Vagina (tissue), 2 donors: ENCODE data around the gene PDE1C. TPM values are rescaled to one million over a fixed set of nuclear protein-coding genes. Genes with fewer than 3 reads are reported as not detected.

ENCODE experiments used
- DNase-seq, 2 donors: peaks; one replicate each; pipeline ENCODE4 v3.0.0-alpha.2; 2017; ENCODE audit errors: extremely low spot score in 2 of 2
- H3K27ac ChIP-seq: fragments of 200-600 bp; sonication (generic); one replicate; pipeline ENCODE4 v1.5.1; 2019
- H3K27me3 ChIP-seq: fragments of 200-600 bp; sonication (generic); one replicate; pipeline ENCODE4 v1.5.1; 2019
- H3K36me3 ChIP-seq, 2 donors: fragments of 200-600 bp; sonication (generic); one replicate each; pipeline ENCODE4 v1.5.1; 2017 to 2019
- H3K4me1 ChIP-seq: fragments of 200-600 bp; sonication (generic); one replicate; pipeline ENCODE4 v1.5.1; 2019
- H3K4me3 ChIP-seq, 2 donors: fragments of 200-600 bp; sonication (generic); 1 replicate in 1 of 2; 2 replicates in 1 of 2; pipeline ENCODE4 v1.5.1; 2016 to 2019
- H3K9me3 ChIP-seq: fragments of 200-600 bp; sonication (generic); one replicate; pipeline ENCODE4 v1.5.1; 2019
- CTCF ChIP-seq, 3 experiments: fragments of 450-650 bp in 2 of 3; fragments of 200-600 bp in 1 of 3; sonication (generic) in 1 of 3; IDR thresholded peaks; one replicate each; pipeline ENCODE4 v1.5.1; 2017 to 2019; ENCODE audit warnings: antibody characterized with exemption in 3 of 3, mild to moderate bottlenecking in 2 of 3, moderate library complexity in 2 of 3
- POLR2A ChIP-seq, 2 donors: fragments of 450-650 bp; IDR thresholded peaks; one replicate each; pipeline ENCODE4 v1.6.1; 2017; ENCODE audit warnings: antibody characterized with exemption in 2 of 2, mild to moderate bottlenecking in 2 of 2, moderate library complexity in 2 of 2
- POLR2AphosphoS5 ChIP-seq, 2 donors: sonication (generic); formaldehyde crosslinking; IDR thresholded peaks; one replicate each; pipeline ENCODE4 v1.9.0; 2017; ENCODE audit warnings: antibody characterized with exemption in 2 of 2, mild to moderate bottlenecking in 2 of 2, low read depth in 1 of 2; ENCODE audit not compliant: insufficient read depth in 1 of 2
- intact Hi-C: fragments of 100-400 bp; cut with DNase I; formaldehyde crosslinking; loops from one replicate; pipeline ENCODE4 v1.15.1; 2023
- total RNA-seq: library from RNA; depleted of rRNA; stranded (reverse); fragments of >200 nt; gene quantifications from one replicate; pipeline ENCODE4 v1.2.3, GENCODE V29; 2016

The PDE1C gene
- total RNA-seq, 1 donor from 2014 or later: 19.2 TPM

- intact Hi-C loops: no loop called here
- Histone ChIP-seq H3K4me1 (no peaks in the 10 kb centered on the region), H3K9me3 (no peaks in the 10 kb centered on the region), H3K4me3 (no peak overlapping the region), H3K27ac (no peak overlapping the region), H3K27me3 (no peaks in the 10 kb centered on the region), H3K36me3 (no peaks in the 10 kb centered on the region)
- TF ChIP-seq POLR2A (IDR thresholded peaks at IDR 0.05): no peak
- no peak for TF ChIP-seq CTCF (IDR thresholded peaks at IDR 0.05)
- no peak for TF ChIP-seq POLR2AphosphoS5 (IDR thresholded peaks at IDR 0.05; ENCODE audit: insufficient read depth in 1 of 2, low read depth in 1 of 2)
- DNase-seq: no peak
Measured at GRCh38 chr7:32094516-32094915, 24.3 kb upstream of the PDE1C start.

- DNase-seq: peak in 1 of 2 donors; percentile 77
- TF ChIP-seq CTCF (IDR thresholded peaks at IDR 0.05): no peak
- TF ChIP-seq POLR2A (IDR thresholded peaks at IDR 0.05): no peak
- Histone ChIP-seq H3K36me3 (no peaks in the 10 kb centered on the region), H3K27ac (no peak overlapping the region), H3K4me3 (no peak overlapping the region), H3K9me3 (no peaks in the 10 kb centered on the region), H3K27me3 (no peaks in the 10 kb centered on the region), H3K4me1 (no peaks in the 10 kb centered on the region)
- intact Hi-C loops: no loop called here
Measured at GRCh38 chr7:32093415-32094408, 23.5 kb upstream of the PDE1C start.

- Histone ChIP-seq H3K4me1 (no peaks in the 10 kb centered on the region), H3K4me3 (no peak overlapping the region), H3K9me3 (no peaks in the 10 kb centered on the region), H3K27me3 (no peaks in the 10 kb centered on the region), H3K27ac (no peak overlapping the region), H3K36me3 (no peaks in the 10 kb centered on the region)
- intact Hi-C loops: no loop called here
- no peak for TF ChIP-seq POLR2AphosphoS5 (IDR thresholded peaks at IDR 0.05; ENCODE audit: insufficient read depth in 1 of 2, low read depth in 1 of 2)
- TF ChIP-seq CTCF (IDR thresholded peaks at IDR 0.05): no peak
- no peak for TF ChIP-seq POLR2A (IDR thresholded peaks at IDR 0.05)
- DNase-seq: peak in 1 of 2 donors; percentile 67
Measured at GRCh38 chr7:32092346-32092745, 22.1 kb upstream of the PDE1C start.

GRCh38 chr7:32091608-32092210 lies 21.5 kb upstream of the PDE1C start:
- H3K36me3 ChIP-seq: no peaks in the 10 kb centered on the region
- TF ChIP-seq POLR2A (IDR thresholded peaks at IDR 0.05) (no peak), CTCF (IDR thresholded peaks at IDR 0.05) (no peak), POLR2AphosphoS5 (IDR thresholded peaks at IDR 0.05; ENCODE audit: insufficient read depth in 1 of 2, low read depth in 1 of 2) (no peak)
- intact Hi-C loops: no loop called here
- H3K27ac ChIP-seq: no peak overlapping the region
- no peak for DNase-seq
- no peaks in the 10 kb centered on the region for H3K4me1 ChIP-seq
- H3K27me3 ChIP-seq: no peaks in the 10 kb centered on the region
- no peak overlapping the region for H3K4me3 ChIP-seq
- no peaks in the 10 kb centered on the region for H3K9me3 ChIP-seq

- Histone ChIP-seq H3K9me3 (no peaks in the 10 kb centered on the region), H3K27me3 (no peaks in the 10 kb centered on the region), H3K4me3 (no peak overlapping the region), H3K36me3 (no peaks in the 10 kb centered on the region), H3K4me1 (no peaks in the 10 kb centered on the region), H3K27ac (no peak overlapping the region)
- intact Hi-C loops: no loop called here
- TF ChIP-seq CTCF (IDR thresholded peaks at IDR 0.05): no peak
- no peak for TF ChIP-seq POLR2AphosphoS5 (IDR thresholded peaks at IDR 0.05; ENCODE audit: insufficient read depth in 1 of 2, low read depth in 1 of 2)
- no peak for TF ChIP-seq POLR2A (IDR thresholded peaks at IDR 0.05)
- DNase-seq: no peak
Measured at GRCh38 chr7:32089678-32090077, 19.5 kb upstream of the PDE1C start.
